Endothelial cell of umbilical vein (primary cell): ENCODE results near the gene KIF26B. TPM values are rescaled to one million over a fixed set of nuclear protein-coding genes. Genes with fewer than 3 reads are reported as not detected.

ENCODE experiments used
- BruUV-seq: library from RNA; stranded (reverse); fragments of 400-500 nt; replicated peaks from 2 replicates; lab custom pipeline; 2021; lab: Mats Ljungman, UMichigan
- CTCF ChIA-PET: fragments of 300-600, 350-600 bp; sonication (Branson Sonifier 250); formaldehyde crosslinking; loops from one replicate; lab custom pipeline; 2021; ENCODE audit warnings: antibody characterized with exemption, inconsistent platforms; lab: Charles Lee
- POLR2A ChIA-PET: fragments of 300-600, 350-600 bp; sonication (Branson Sonifier 250); formaldehyde crosslinking; loops from one replicate; lab custom pipeline; 2021; ENCODE audit warnings: antibody characterized with exemption, inconsistent platforms; lab: Charles Lee
- DNase-seq: peaks from one replicate; pipeline ENCODE4 v3.0.0-alpha.2; 2011; ENCODE audit warnings: low read depth, low spot score
- FAIRE-seq: peaks from 2 replicates; lab custom pipeline; 2011; peaks lifted over from hg19 to GRCh38; lab: Jason Lieb, UNC
- H2AFZ ChIP-seq: 2 replicates; pipeline ENCODE4 v1.6.0; 2012; ENCODE audit warnings: low read depth, low read length, control low read depth, inconsistent platforms
- H3K27ac ChIP-seq: 2 replicates; pipeline ENCODE4 v1.5.1; 2011; ENCODE audit warnings: low read depth, mild to moderate bottlenecking, control low read depth, low read length, moderate library complexity; ENCODE audit not compliant: insufficient read depth
- H3K27me3 ChIP-seq, 2 experiments: 2 replicates each; pipeline versions ENCODE4 v1.6.0 to v1.6.1; 2011; ENCODE audit warnings: low read length in 2 of 2, mixed read lengths in 1 of 2; ENCODE audit not compliant: control insufficient read depth in 2 of 2, insufficient read depth in 2 of 2
- H3K36me3 ChIP-seq, 2 experiments: 2 replicates in 1 of 2; 3 replicates in 1 of 2; pipeline ENCODE4 v1.5.1; 2011; ENCODE audit warnings: low read length in 2 of 2, mild to moderate bottlenecking in 1 of 2, moderate library complexity in 1 of 2; ENCODE audit not compliant: control insufficient read depth in 2 of 2, insufficient read depth in 2 of 2; ENCODE audit errors: extremely low read depth in 1 of 2
- H3K4me1 ChIP-seq: 3 replicates; pipeline ENCODE4 v1.5.1; 2011; ENCODE audit warnings: mild to moderate bottlenecking, low read length; ENCODE audit not compliant: control insufficient read depth, insufficient read depth; ENCODE audit errors: extremely low read depth
- H3K4me2 ChIP-seq: 2 replicates; pipeline ENCODE4 v1.6.1; 2011; ENCODE audit warnings: low read length, control low read depth, mixed read lengths; ENCODE audit not compliant: insufficient read depth
- H3K4me3 ChIP-seq, 3 experiments: fragments of 200-600 bp in 1 of 3; sonication (generic), shearing (Covaris generic) in 1 of 3; replicated peaks in 1 of 3; 2 replicates each; pipeline ENCODE4 v1.5.1; 2011 to 2016; ENCODE audit warnings: control low read depth in 3 of 3, low read length in 3 of 3, mild to moderate bottlenecking in 2 of 3, inconsistent platforms in 1 of 3, low read depth in 1 of 3, moderate library complexity in 1 of 3; ENCODE audit not compliant: insufficient read depth in 1 of 3
- H3K79me2 ChIP-seq: 2 replicates; pipeline ENCODE4 v1.6.0; 2012; ENCODE audit warnings: low read length, inconsistent platforms; ENCODE audit not compliant: control insufficient read depth, insufficient read depth
- H3K9ac ChIP-seq: replicated peaks from 2 replicates; pipeline ENCODE3; 2011; ENCODE audit warnings: low read length, control low read depth; ENCODE audit not compliant: insufficient read depth; ENCODE audit errors: extremely low read depth
- H3K9me1 ChIP-seq: replicated peaks from 3 replicates; pipeline ENCODE4 v1.6.0; 2011; ENCODE audit warnings: mild to moderate bottlenecking, low read length; ENCODE audit not compliant: control insufficient read depth, insufficient read depth; ENCODE audit errors: extremely low read depth
- H3K9me3 ChIP-seq: replicated peaks from 2 replicates; pipeline ENCODE4 v1.5.1; 2012; ENCODE audit warnings: low read length, inconsistent platforms; ENCODE audit not compliant: control insufficient read depth, insufficient read depth
- H4K20me1 ChIP-seq: replicated peaks from 2 replicates; pipeline ENCODE3; 2011; ENCODE audit warnings: mild to moderate bottlenecking, low read length; ENCODE audit not compliant: control insufficient read depth, insufficient read depth; ENCODE audit errors: extremely low read depth
- EZH2 ChIP-seq: IDR thresholded peaks from 2 replicates; pipeline ENCODE4 v1.6.1; 2012; ENCODE audit warnings: borderline replicate concordance, low read depth, mild to moderate bottlenecking, moderate library complexity, low read length, inconsistent platforms; ENCODE audit not compliant: severe bottlenecking
- FOS ChIP-seq: IDR thresholded peaks from 2 replicates; pipeline ENCODE4 v1.6.1; 2011; ENCODE audit warnings: mild to moderate bottlenecking, low read length, moderate library complexity, borderline replicate concordance; ENCODE audit not compliant: insufficient read depth
- GATA2 ChIP-seq: IDR thresholded peaks from 2 replicates; pipeline ENCODE4 v1.7.0; 2011; ENCODE audit warnings: low read depth, mild to moderate bottlenecking, moderate library complexity, mixed read lengths, low read length; ENCODE audit not compliant: insufficient read length, insufficient read depth
- MAX ChIP-seq: IDR thresholded peaks from 2 replicates; pipeline ENCODE4 v1.6.1; 2011; ENCODE audit not compliant: insufficient read depth, insufficient read length
- MYC ChIP-seq: IDR thresholded peaks from one replicate; pipeline ENCODE4 v1.6.1; 2011; ENCODE audit warnings: mild to moderate bottlenecking, low read depth, low read length
- POLR2A ChIP-seq: IDR thresholded peaks from 2 replicates; pipeline ENCODE4 v1.6.1; 2012; ENCODE audit warnings: low read depth, mild to moderate bottlenecking, control low read depth, low read length
- POLR2AphosphoS5 ChIP-seq: IDR thresholded peaks from 2 replicates; pipeline ENCODE4 v1.6.1; 2012; ENCODE audit warnings: low read depth, mild to moderate bottlenecking, control low read depth, low read length, moderate library complexity; ENCODE audit not compliant: insufficient read depth
- dilution Hi-C: fragments of 300-500 bp; cut with MboI; formaldehyde crosslinking; loops from one replicate; pipeline ENCODE4 v1.15.0; 2019; ENCODE audit warnings: low sequenced_read_pairs; ENCODE audit not compliant: extremely low pct_ligation_motif_present
- intact Hi-C: fragments of 100-400 bp; cut with micrococcal nuclease; formaldehyde crosslinking; loops from one replicate; pipeline ENCODE4 v1.10.0; 2022
- polyA plus RNA-seq, 4 experiments: library from polyadenylated mRNA; depleted of rRNA in 3 of 4; stranded (reverse) in 3 of 4; unstranded in 1 of 4; fragments of >200 nt; gene quantifications; 2 replicates each; pipeline versions ENCODE4 v1.2.1 to v1.2.3, GENCODE V29; 2011 to 2012; ENCODE audit warnings: missing spikeins in 1 of 4
- total RNA-seq: library from RNA; stranded (reverse); gene quantifications from 2 replicates; pipeline ENCODE4 v1.2.3, GENCODE V29; 2021
- TF ChIP-seq, protein P1 (sequence below), 2 donors: IDR thresholded peaks; 1 replicate in 1 of 2; 2 replicates in 1 of 2; pipeline ENCODE4 v1.5.1; 2011; ENCODE audit warnings: low read length in 2 of 2, mild to moderate bottlenecking in 2 of 2, moderate library complexity in 2 of 2, control low read depth in 1 of 2, inconsistent platforms in 1 of 2, low read depth in 1 of 2; ENCODE audit not compliant: insufficient read depth in 1 of 2; ENCODE audit errors: extremely low read depth in 1 of 2

Gene KIF26B
- total and polyA plus RNA-seq, 2 donors (not counting 3 experiments of a cell fraction or from before 2014, with no cell fraction given), result 0.04 to 0.49 TPM

DNA sequence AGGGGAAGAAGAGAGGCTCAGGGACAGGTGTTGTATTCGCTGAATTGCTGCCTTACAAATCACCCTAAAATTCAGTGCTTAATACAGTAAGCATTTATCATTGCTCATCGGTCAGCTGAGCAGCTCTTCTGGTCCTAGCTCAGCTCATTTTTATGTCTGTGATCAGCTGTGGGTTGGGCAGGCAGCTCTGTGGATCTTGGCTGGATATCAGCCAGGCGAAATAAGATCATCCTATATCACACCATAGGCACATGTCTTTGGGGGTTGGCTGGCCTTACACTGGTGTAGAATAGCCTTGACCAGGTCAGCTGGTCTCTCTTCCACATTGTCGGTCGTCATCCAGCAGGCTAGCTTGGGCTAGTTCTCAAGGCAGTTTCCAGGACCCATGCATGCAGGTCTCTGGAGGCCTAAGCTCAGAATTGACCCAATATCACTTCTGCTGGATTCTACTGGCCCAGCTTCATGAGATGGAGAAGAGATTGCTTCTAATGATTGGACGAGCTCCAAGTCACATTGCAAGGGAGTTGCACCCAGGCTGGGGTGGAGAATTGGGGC is 448.6 kb downstream of the KIF26B start:
- Histone ChIP-seq H3K4me1 (no peaks in the 10 kb centered on the region), H3K27ac (no peak overlapping the region), H3K9ac (no peak overlapping the region), H3K9me1 (no peaks in the 10 kb centered on the region), H3K9me3 (no peaks in the 10 kb centered on the region), H3K36me3 (no peaks in the 10 kb centered on the region), H3K27me3 (no peaks in the 10 kb centered on the region), H3K79me2 (no peaks in the 10 kb centered on the region), H3K4me3 (no peak overlapping the region), H2AFZ (no peak overlapping the region), H3K4me2 (no peak overlapping the region), H4K20me1 (no peaks in the 10 kb centered on the region)
- no TSS peak for BruUV-seq
- TF ChIP-seq MAX (no peak), POLR2A (no peak)
- TF ChIP-seq, protein P1, sequence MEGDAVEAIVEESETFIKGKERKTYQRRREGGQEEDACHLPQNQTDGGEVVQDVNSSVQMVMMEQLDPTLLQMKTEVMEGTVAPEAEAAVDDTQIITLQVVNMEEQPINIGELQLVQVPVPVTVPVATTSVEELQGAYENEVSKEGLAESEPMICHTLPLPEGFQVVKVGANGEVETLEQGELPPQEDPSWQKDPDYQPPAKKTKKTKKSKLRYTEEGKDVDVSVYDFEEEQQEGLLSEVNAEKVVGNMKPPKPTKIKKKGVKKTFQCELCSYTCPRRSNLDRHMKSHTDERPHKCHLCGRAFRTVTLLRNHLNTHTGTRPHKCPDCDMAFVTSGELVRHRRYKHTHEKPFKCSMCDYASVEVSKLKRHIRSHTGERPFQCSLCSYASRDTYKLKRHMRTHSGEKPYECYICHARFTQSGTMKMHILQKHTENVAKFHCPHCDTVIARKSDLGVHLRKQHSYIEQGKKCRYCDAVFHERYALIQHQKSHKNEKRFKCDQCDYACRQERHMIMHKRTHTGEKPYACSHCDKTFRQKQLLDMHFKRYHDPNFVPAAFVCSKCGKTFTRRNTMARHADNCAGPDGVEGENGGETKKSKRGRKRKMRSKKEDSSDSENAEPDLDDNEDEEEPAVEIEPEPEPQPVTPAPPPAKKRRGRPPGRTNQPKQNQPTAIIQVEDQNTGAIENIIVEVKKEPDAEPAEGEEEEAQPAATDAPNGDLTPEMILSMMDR (IDR thresholded peaks at IDR 0.05; ENCODE audit: extremely low read depth in 1 of 2, insufficient read depth in 1 of 2, low read depth in 1 of 2, low read length in 2 of 2), result no peak
- FAIRE-seq (no peak), DNase-seq (no peak)
- intact Hi-C loops, result no loop called here
- dilution Hi-C loops, result no loop called here
- CTCF ChIA-PET, result no interaction called here
- POLR2A ChIA-PET, result no interaction called here

GRCh38 chr1:245604979-245605378 is 450.2 kb downstream of the KIF26B start:
- no peak for DNase-seq
- FAIRE-seq, result no peak
- H3K36me3 ChIP-seq, result no peaks in the 10 kb centered on the region
- dilution Hi-C loops, result no loop called here
- H3K9me3 ChIP-seq, result no peaks in the 10 kb centered on the region
- H3K9me1 ChIP-seq, result no peaks in the 10 kb centered on the region
- H2AFZ ChIP-seq, result no peak overlapping the region
- CTCF ChIA-PET, result no interaction called here
- TF ChIP-seq MAX, result no peak
- no peak for TF ChIP-seq MYC
- TF ChIP-seq EZH2, result no peak
- no peak for TF ChIP-seq POLR2AphosphoS5
- TF ChIP-seq FOS, result no peak
- no peak for TF ChIP-seq GATA2
- TF ChIP-seq, protein P1 (IDR thresholded peaks at IDR 0.05; ENCODE audit: extremely low read depth in 1 of 2, insufficient read depth in 1 of 2, low read depth in 1 of 2, low read length in 2 of 2), result no peak
- H3K4me3 ChIP-seq, result no peak overlapping the region
- no peaks in the 10 kb centered on the region for H4K20me1 ChIP-seq
- H3K4me1 ChIP-seq, result no peaks in the 10 kb centered on the region
- intact Hi-C loops, result no loop called here
- no peak overlapping the region for H3K9ac ChIP-seq
- no peaks in the 10 kb centered on the region for H3K79me2 ChIP-seq
- POLR2A ChIA-PET, result no interaction called here
- no peak overlapping the region for H3K4me2 ChIP-seq
- no TSS peak for BruUV-seq
- no peaks in the 10 kb centered on the region for H3K27me3 ChIP-seq
- H3K27ac ChIP-seq, result no peak overlapping the region
